Kidney epithelial cell (primary cell): Measurements from ENCODE around the gene PDZRN4. TPM values are rescaled to one million over a fixed set of nuclear protein-coding genes. Genes with fewer than 3 reads are reported as not detected.
"Not testable (repeated sequence)": the region's sequence is repeated elsewhere in the genome, so short reads cannot be mapped to it uniquely, and the experiment has no call there.

Experiments used
- DNase-seq: peaks from one replicate; pipeline ENCODE4 v3.0.0-alpha.2; 2010; ENCODE audit warnings: low read depth
- H3K27me3 ChIP-seq: 2 replicates; pipeline ENCODE4 v1.6.0; 2011; ENCODE audit warnings: low read length; ENCODE audit not compliant: control insufficient read depth, insufficient read depth
- H3K36me3 ChIP-seq: 2 replicates; pipeline ENCODE4 v1.5.1; 2011; ENCODE audit warnings: low read length; ENCODE audit not compliant: control insufficient read depth, insufficient read depth
- H3K4me3 ChIP-seq: 2 replicates; pipeline ENCODE4 v1.5.1; 2011; ENCODE audit warnings: low read depth, mild to moderate bottlenecking, control low read depth, low read length
- CTCF ChIP-seq: IDR thresholded peaks from 2 replicates; pipeline ENCODE4 v1.5.1; 2011; ENCODE audit warnings: mild to moderate bottlenecking, moderate library complexity, low read length, control low read depth, inconsistent platforms; ENCODE audit not compliant: insufficient read depth, poor library complexity, severe bottlenecking
- total RNA-seq: library from RNA; depleted of rRNA; stranded (reverse); fragments of >200 nt; gene quantifications from 2 replicates; pipeline ENCODE4 v1.2.3, GENCODE V29; 2015

PDZRN4 gene
- total RNA-seq, 1 donor from 2014 or later, result not detected

- Histone ChIP-seq H3K36me3 (no peaks in the 10 kb centered on the region), H3K27me3 (no peaks in the 10 kb centered on the region), H3K4me3 (no peak overlapping the region)
- no peak for TF ChIP-seq CTCF
- no peak for DNase-seq
These were observed 122.2 kb downstream of the PDZRN4 start for GRCh38 chr12:41310367-41310766.

GRCh38 chr12:41311883-41312282 lies 123.8 kb downstream of the PDZRN4 start:
- no peak for DNase-seq
- H3K36me3 ChIP-seq, result no peaks in the 10 kb centered on the region
- no peak for TF ChIP-seq CTCF
- no peaks in the 10 kb centered on the region for H3K27me3 ChIP-seq
- H3K4me3 ChIP-seq, result no peak overlapping the region

- DNase-seq, H3K4me3 ChIP-seq, H3K36me3 ChIP-seq, H3K27me3 ChIP-seq: not testable (repeated sequence)
These were observed 124.3 kb downstream of the PDZRN4 start for GRCh38 chr12:41312451-41312850.

- no peaks in the 10 kb centered on the region for H3K36me3 ChIP-seq
- H3K4me3 ChIP-seq, result no peak overlapping the region
- H3K27me3 ChIP-seq, result no peaks in the 10 kb centered on the region
- DNase-seq, result no peak
- TF ChIP-seq CTCF, result no peak
These were observed 137.2 kb downstream of the PDZRN4 start for GRCh38 chr12:41325336-41325735.

GRCh38 chr12:41327096-41327895 lies 139.2 kb downstream of the PDZRN4 start:
- no peaks in the 10 kb centered on the region for H3K36me3 ChIP-seq
- no peak for TF ChIP-seq CTCF

GRCh38 chr12:41333974-41334373 lies 145.9 kb downstream of the PDZRN4 start:
- TF ChIP-seq CTCF, result no peak
- no peak overlapping the region for H3K4me3 ChIP-seq
- no peak for DNase-seq
- no peaks in the 10 kb centered on the region for H3K27me3 ChIP-seq
- H3K36me3 ChIP-seq, result no peaks in the 10 kb centered on the region

More at GRCh38 chr12:41327096-41327895, 139.2 kb downstream of the PDZRN4 start:
- H3K4me3 ChIP-seq, result no peak overlapping the region
- no peaks in the 10 kb centered on the region for H3K27me3 ChIP-seq
- no peak for DNase-seq
